SK-N-SH (cell line): Measurements from ENCODE around the gene EFCC1. TPM values are rescaled to one million over a fixed set of nuclear protein-coding genes. Genes with fewer than 3 reads are reported as not detected.
A peak's percentile ranks its signal among the peaks of the same experiment; 100 is the strongest.

Experiments
- CTCF ChIA-PET: fragments of 300-600, 350-600 bp; formaldehyde crosslinking; extraction: SDS; loops from one replicate; lab custom pipeline; 2021; lab: Yijun Ruan, JAX
- POLR2A ChIA-PET: fragments of 350-600 bp; sonication (Branson Sonifier 250); formaldehyde crosslinking; extraction: SDS; loops from one replicate; lab custom pipeline; 2020; ENCODE audit warnings: antibody characterized with exemption, inconsistent platforms; lab: Yijun Ruan, JAX
- DNase-seq: peaks from one replicate; pipeline ENCODE4 v3.0.0; 2012
- H2AFZ ChIP-seq: fragments of 200-600 bp; sonication (generic); 2 replicates; pipeline ENCODE4 v1.8.1; 2016; ENCODE audit warnings: antibody characterized with exemption, mild to moderate bottlenecking, low read depth
- H3F3A ChIP-seq: fragments of 200-600 bp; sonication (generic); replicated peaks from 2 replicates; pipeline ENCODE3; 2016; ENCODE audit warnings: antibody characterized with exemption, mild to moderate bottlenecking; ENCODE audit not compliant: insufficient read depth
- H3K27ac ChIP-seq, 2 experiments: fragments of 200-500 bp in 1 of 2; fragments of 200-600 bp in 1 of 2; sonication (Bioruptor generic) in 1 of 2; sonication (generic), shearing (Covaris generic) in 1 of 2; 2 replicates each; pipeline versions ENCODE4 v1.5.1 to v1.6.1; 2014 to 2016; ENCODE audit warnings: low read depth in 2 of 2, inconsistent platforms in 1 of 2, low read length in 1 of 2, mild to moderate bottlenecking in 1 of 2, mixed read lengths in 1 of 2
- H3K27me3 ChIP-seq: fragments of 200-600 bp; sonication (generic), shearing (Covaris generic); 2 replicates; pipeline ENCODE4 v1.6.1; 2016; ENCODE audit warnings: mixed run types; ENCODE audit not compliant: insufficient read depth
- H3K36me3 ChIP-seq, 2 experiments: fragments of 200-500 bp in 1 of 2; fragments of 200-600 bp in 1 of 2; sonication (Bioruptor generic) in 1 of 2; sonication (generic) in 1 of 2; replicated peaks in 1 of 2; 2 replicates each; pipeline versions ENCODE3 to v1.5.1; 2014 to 2016; ENCODE audit warnings: low read length in 1 of 2, mild to moderate bottlenecking in 1 of 2; ENCODE audit not compliant: insufficient read depth in 2 of 2, control insufficient read depth in 1 of 2
- H3K4me1 ChIP-seq, 2 experiments: fragments of 200-500 bp in 1 of 2; fragments of 200-600 bp in 1 of 2; sonication (Bioruptor generic) in 1 of 2; sonication (generic), shearing (Covaris generic) in 1 of 2; 2 replicates each; pipeline versions ENCODE4 v1.5.1 to v1.6.1; 2014 to 2016; ENCODE audit warnings: low read depth in 1 of 2, low read length in 1 of 2, mixed run types in 1 of 2; ENCODE audit not compliant: insufficient read depth in 2 of 2, control insufficient read depth in 1 of 2
- H3K4me2 ChIP-seq: fragments of 200-600 bp; sonication (generic), shearing (Covaris generic); 2 replicates; pipeline ENCODE4 v1.6.1; 2017; ENCODE audit warnings: mixed run types
- H3K4me3 ChIP-seq, 2 experiments: fragments of 200-500 bp in 1 of 2; fragments of 200-600 bp in 1 of 2; sonication (Bioruptor generic) in 1 of 2; sonication (generic), shearing (Covaris generic) in 1 of 2; 2 replicates each; pipeline versions ENCODE4 v1.5.1 to v1.8.1; 2014 to 2016; ENCODE audit warnings: low read depth in 2 of 2, inconsistent platforms in 1 of 2, low read length in 1 of 2, mild to moderate bottlenecking in 1 of 2, mixed read lengths in 1 of 2, moderate library complexity in 1 of 2
- H3K79me2 ChIP-seq: fragments of 200-600 bp; sonication (generic); 2 replicates; pipeline ENCODE4 v1.8.1; 2017; ENCODE audit warnings: mild to moderate bottlenecking; ENCODE audit not compliant: insufficient read depth
- H3K9ac ChIP-seq: fragments of 200-600 bp; sonication (generic); 2 replicates; pipeline ENCODE4 v1.6.1; 2017; ENCODE audit warnings: mixed run types
- H3K9me2 ChIP-seq: fragments of 200-600 bp; sonication (generic); 2 replicates; pipeline ENCODE4 v1.6.1; 2017; ENCODE audit warnings: mixed run types
- H3K9me3 ChIP-seq: fragments of 200-600 bp; sonication (generic); 2 replicates; pipeline ENCODE4 v1.6.1; 2017; ENCODE audit warnings: mixed run types, mild to moderate bottlenecking, moderate library complexity
- H4K20me1 ChIP-seq: fragments of 200-600 bp; sonication (generic); 2 replicates; pipeline ENCODE4 v1.6.1; 2017; ENCODE audit warnings: mild to moderate bottlenecking, mixed run types; ENCODE audit not compliant: insufficient read depth
- CHD2 ChIP-seq: fragments of 150-350 bp; IDR thresholded peaks from 2 replicates; pipeline ENCODE4 v1.6.1; 2018; ENCODE audit warnings: low read length; ENCODE audit not compliant: partially characterized antibody
- ELF1 ChIP-seq: IDR thresholded peaks from 2 replicates; pipeline ENCODE4 v1.4.0; 2012
- FOSL2 ChIP-seq: IDR thresholded peaks from 2 replicates; pipeline ENCODE4 v1.4.0; 2012; ENCODE audit warnings: low read depth, mild to moderate bottlenecking, moderate library complexity, borderline replicate concordance
- FOXJ3 ChIP-seq: sonication (generic); formaldehyde crosslinking; IDR thresholded peaks from 2 replicates; pipeline ENCODE4 v1.5.1; 2020; ENCODE audit warnings: mild to moderate bottlenecking, missing genetic modification reagents
- FOXM1 ChIP-seq: IDR thresholded peaks from 2 replicates; pipeline ENCODE4 v1.4.0; 2012; ENCODE audit warnings: low read depth, mild to moderate bottlenecking
- JUND ChIP-seq: IDR thresholded peaks from 2 replicates; pipeline ENCODE4 v1.4.0; 2012
- MAX ChIP-seq: IDR thresholded peaks from 2 replicates; pipeline ENCODE4 v1.4.0; 2012; ENCODE audit warnings: low read depth
- MEF2A ChIP-seq: IDR thresholded peaks from 2 replicates; pipeline ENCODE4 v1.4.0; 2012; ENCODE audit warnings: low read depth, borderline replicate concordance
- MXI1 ChIP-seq: IDR thresholded peaks from 2 replicates; pipeline ENCODE4 v1.6.1; 2012; ENCODE audit warnings: mild to moderate bottlenecking, low read depth, low read length, improper control_type of control experiment
- PBX3 ChIP-seq: IDR thresholded peaks from 2 replicates; pipeline ENCODE4; 2012
- POLR2AphosphoS5 ChIP-seq: IDR thresholded peaks from 2 replicates; pipeline ENCODE4 v1.6.1; 2012; ENCODE audit warnings: low read depth, low read length
- RAD21 ChIP-seq: IDR thresholded peaks from 2 replicates; pipeline ENCODE4 v1.6.1; 2012; ENCODE audit warnings: mild to moderate bottlenecking, low read length
- REST ChIP-seq: IDR thresholded peaks from 2 replicates; pipeline ENCODE4 v1.6.1; 2012; ENCODE audit warnings: mild to moderate bottlenecking, low read depth, low read length, moderate library complexity
- RFX5 ChIP-seq: IDR thresholded peaks from 2 replicates; pipeline ENCODE4 v1.6.1; 2012; ENCODE audit warnings: mild to moderate bottlenecking, improper control_type of control experiment, low read length
- RXRA ChIP-seq: IDR thresholded peaks from 2 replicates; pipeline ENCODE4 v1.4.0; 2012; ENCODE audit warnings: low read depth, mild to moderate bottlenecking, borderline replicate concordance
- SIN3A ChIP-seq: IDR thresholded peaks from 2 replicates; pipeline ENCODE4 v1.6.1; 2012; ENCODE audit warnings: low read depth, mild to moderate bottlenecking, low read length, moderate library complexity, borderline replicate concordance
- SMC3 ChIP-seq: IDR thresholded peaks from 2 replicates; pipeline ENCODE4 v1.6.1; 2012; ENCODE audit warnings: low read depth, low read length, improper control_type of control experiment
- TCF12 ChIP-seq: IDR thresholded peaks from 2 replicates; pipeline ENCODE4 v1.4.0; 2012
- TEAD4 ChIP-seq: IDR thresholded peaks from 2 replicates; pipeline ENCODE4 v1.4.0; 2012; ENCODE audit warnings: mild to moderate bottlenecking, borderline replicate concordance; ENCODE audit not compliant: insufficient read depth
- WGBS: methylation state at CpG from one replicate; pipeline ENCODE4 v1.1.6; 2017; ENCODE audit warnings: low lambda C conversion rate; 5-methylcytosine and 5-hydroxymethylcytosine counted together
- polyA plus RNA-seq, 3 experiments: library from polyadenylated mRNA; depleted of rRNA; stranded (reverse); fragments of >200 nt; gene quantifications; 2 replicates each; pipeline ENCODE4 v1.2.3, GENCODE V29; 2012

Gene EFCC1
- polyA plus RNA-seq, 1 of the 3 experiments (the other 2 are of a cell fraction), result not detected

- Histone ChIP-seq H3K79me2 (no peaks in the 10 kb centered on the region), H3K27ac (no peak overlapping the region), H3K9me3 (no peaks in the 10 kb centered on the region)
- TF ChIP-seq RXRA (no peak), FOXJ3 (CRISPR knock-in tag) (no peak), TCF12 (no peak), TEAD4 (no peak), MEF2A (no peak), POLR2AphosphoS5 (no peak), REST (no peak), MAX (no peak)
- TF ChIP-seq, all 33 proteins: peak for 0
- no peak for DNase-seq
- Histone ChIP-seq H3F3A (no peaks in the 10 kb centered on the region), H2AFZ (no peak overlapping the region), H3K4me1 (no peaks in the 10 kb centered on the region; a peak in 1 of 4 replicates), H3K36me3 (no peaks in the 10 kb centered on the region), H3K9ac (no peak overlapping the region), H4K20me1 (no peaks in the 10 kb centered on the region), H3K4me2 (no peak overlapping the region), H3K27me3 (peaks cover 8% of the 10 kb centered on the region; the same call in 1 of the 2 replicates), H3K4me3 (no peak overlapping the region), H3K9me2 (no peaks in the 10 kb centered on the region)
- WGBS, result 79% methylated on average over 1 of the region's 1 CpG
- ChIA-PET CTCF (interaction anchor here (0.6 to 6.8 kb wide), 92 partner anchors 12 to 868 kb away, joined by 3 to 140 read pairs (median 5); partner anchors contain the start of genes CFAP92, COPG1, HMCES and ISY1), POLR2A (no interaction called here)
These were observed 30.4 kb upstream of the EFCC1 start for GRCh38 chr3:128970740-128971047.

GRCh38 chr3:128971421-128972100 is 29.5 kb upstream of the EFCC1 start:
- no peaks in the 10 kb centered on the region for H3K9me2 ChIP-seq
- H4K20me1 ChIP-seq, result no peaks in the 10 kb centered on the region
- H3K9ac ChIP-seq, result no peak overlapping the region
- no peaks in the 10 kb centered on the region; a peak in 1 of 4 replicates for H3K4me1 ChIP-seq
- H3K27ac ChIP-seq, result no peak overlapping the region
- H2AFZ ChIP-seq, result 0 out of 2 replicates have a peak overlapping the region, but pooled peaks have one; percentile 30
- no peaks in the 10 kb centered on the region for H3F3A ChIP-seq
- no peaks in the 10 kb centered on the region for H3K79me2 ChIP-seq
- H3K4me2 ChIP-seq, result no peak overlapping the region
- H3K36me3 ChIP-seq, result no peaks in the 10 kb centered on the region
- DNase-seq, result no peak
- H3K9me3 ChIP-seq, result no peaks in the 10 kb centered on the region
- peaks cover 8% of the 10 kb centered on the region; the same call in 1 of the 2 replicates for H3K27me3 ChIP-seq
- no peak overlapping the region for H3K4me3 ChIP-seq
- ChIA-PET POLR2A (no interaction called here), CTCF (interaction anchor here (0.6 to 6.8 kb wide), 43 partner anchors 11 to 354 kb away, joined by 3 to 140 read pairs (median 10); partner anchors contain the start of genes CFAP92, COPG1, HMCES and ISY1)
- 72% methylated on average over 6 of the region's 6 CpGs for WGBS
- TF ChIP-seq SIN3A (no peak), PBX3 (no peak), JUND (no peak), FOSL2 (no peak), RXRA (no peak), ELF1 (no peak), RAD21 (no peak), CHD2 (no peak), MXI1 (no peak), SMC3 (no peak), RFX5 (no peak), REST (no peak), POLR2AphosphoS5 (no peak), MAX (no peak), FOXM1 (no peak)
